Measurements from ENCODE around the gene DDRGK1.

Gene DDRGK1

DNA sequence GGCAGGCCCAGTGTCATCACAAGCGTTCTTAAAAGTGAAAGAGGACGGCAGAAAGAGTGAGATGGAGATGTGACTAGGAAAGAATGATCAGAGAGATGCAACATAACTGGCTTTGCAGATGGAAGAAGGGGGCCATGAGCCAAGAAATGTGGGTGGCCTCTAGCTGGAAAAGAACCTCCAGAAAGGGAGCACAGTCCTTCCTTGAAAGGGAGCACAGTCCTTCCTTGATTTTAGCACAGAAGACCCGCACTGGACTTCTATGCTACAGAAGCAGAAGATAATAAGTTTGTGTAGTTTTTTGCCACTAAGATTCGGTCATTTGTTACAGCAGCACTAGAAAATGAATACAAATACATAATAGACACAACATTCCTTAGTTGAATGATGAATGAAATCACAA lies 24.2 kb downstream of the DDRGK1 start:
- no peak for DNase-seq

DNA sequence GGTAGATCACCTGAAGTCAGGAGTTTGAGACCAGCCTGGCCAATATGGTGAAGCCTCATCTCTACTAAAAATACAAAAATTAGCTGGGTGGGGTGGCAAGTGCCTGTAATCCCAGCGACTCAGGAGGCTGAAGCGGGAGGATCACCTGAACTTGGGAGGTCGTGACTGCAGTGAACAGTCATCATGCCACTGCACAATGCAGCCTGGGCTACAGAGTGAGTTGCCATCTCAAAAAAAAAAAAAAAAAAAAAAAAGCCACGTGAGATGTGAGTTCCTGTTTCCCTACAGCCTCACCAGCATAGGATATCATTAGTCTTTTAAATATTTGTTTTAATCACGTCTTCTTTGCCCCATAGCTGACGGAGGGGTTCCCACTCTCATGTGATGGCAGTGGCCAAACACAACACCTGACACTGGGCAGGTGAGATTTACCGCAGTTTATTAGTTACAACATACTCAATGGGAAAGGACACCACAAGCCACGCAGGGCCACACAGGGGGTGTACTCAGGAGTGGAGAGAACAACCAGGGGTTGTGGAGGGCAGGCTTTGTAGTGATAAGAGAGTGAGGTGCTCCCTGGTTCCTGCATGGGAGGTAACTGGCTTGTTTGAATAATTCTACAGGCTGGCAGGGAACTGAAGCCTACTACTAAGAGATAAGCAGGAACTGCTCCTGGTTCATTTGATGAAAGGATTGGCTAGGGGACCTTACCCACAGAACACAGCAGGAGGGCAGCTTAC lies 26.6 kb downstream of the DDRGK1 start:
- DNase-seq, result no peak

DNA sequence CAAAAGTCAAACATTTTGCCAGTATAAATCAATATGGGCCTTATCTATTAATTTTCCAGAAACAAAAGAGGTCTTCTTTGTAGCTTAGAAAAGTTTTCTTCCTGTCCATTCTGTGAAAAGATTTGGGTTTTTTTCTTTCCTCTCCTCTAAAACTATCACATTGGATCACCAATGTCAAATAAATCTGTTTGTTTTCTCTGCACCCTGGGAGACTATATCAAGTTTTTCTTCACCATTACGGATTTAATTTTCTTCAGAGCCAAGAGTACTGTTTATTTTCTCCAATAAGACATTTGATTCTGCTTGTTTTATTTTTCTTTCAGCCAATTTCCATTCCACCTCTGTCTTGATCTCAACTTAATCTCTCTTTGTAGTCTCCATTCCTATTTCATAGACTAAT lies 29.2 kb downstream of the DDRGK1 start:
- DNase-seq, result no peak

DNA sequence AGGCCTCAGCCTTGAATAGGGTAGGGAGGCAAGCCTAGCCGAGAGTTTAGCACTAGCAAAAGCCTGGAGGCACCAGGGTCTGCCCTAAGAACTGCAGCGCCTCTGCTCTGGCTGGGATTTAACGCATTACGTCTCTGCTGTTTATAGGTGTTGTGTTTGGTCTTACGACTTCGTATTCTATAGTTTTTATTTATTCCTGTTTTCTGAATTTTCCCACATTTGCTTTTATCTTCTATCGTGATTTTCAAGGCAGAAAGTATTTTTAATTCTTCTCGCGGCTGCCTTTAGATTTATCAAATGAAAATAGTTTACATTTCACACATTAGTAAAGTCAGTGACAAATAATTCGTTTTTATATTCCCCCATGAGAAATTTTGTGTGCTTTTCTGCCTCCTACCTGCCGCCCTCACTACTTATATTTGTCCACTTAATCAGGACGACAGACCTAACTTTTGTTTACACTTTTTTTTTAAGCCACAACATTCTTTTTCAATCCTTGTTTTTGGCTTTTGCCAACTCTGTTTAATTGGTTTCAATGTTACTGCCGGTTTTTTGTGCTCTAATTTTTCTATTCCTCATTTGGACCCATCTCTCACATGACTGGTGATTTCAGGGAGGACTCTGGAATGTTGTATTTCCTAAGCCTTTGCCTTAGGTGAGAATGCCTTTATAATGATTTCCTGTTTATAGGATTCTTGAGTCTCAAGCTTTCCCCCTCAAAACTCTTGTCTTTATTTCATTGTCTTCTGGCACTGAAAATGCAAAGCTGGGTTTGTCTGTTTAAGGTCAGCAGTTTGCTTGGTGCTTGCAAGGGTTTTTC lies 29.8 kb downstream of the DDRGK1 start:
- peak; percentile 16 for DNase-seq

DNA sequence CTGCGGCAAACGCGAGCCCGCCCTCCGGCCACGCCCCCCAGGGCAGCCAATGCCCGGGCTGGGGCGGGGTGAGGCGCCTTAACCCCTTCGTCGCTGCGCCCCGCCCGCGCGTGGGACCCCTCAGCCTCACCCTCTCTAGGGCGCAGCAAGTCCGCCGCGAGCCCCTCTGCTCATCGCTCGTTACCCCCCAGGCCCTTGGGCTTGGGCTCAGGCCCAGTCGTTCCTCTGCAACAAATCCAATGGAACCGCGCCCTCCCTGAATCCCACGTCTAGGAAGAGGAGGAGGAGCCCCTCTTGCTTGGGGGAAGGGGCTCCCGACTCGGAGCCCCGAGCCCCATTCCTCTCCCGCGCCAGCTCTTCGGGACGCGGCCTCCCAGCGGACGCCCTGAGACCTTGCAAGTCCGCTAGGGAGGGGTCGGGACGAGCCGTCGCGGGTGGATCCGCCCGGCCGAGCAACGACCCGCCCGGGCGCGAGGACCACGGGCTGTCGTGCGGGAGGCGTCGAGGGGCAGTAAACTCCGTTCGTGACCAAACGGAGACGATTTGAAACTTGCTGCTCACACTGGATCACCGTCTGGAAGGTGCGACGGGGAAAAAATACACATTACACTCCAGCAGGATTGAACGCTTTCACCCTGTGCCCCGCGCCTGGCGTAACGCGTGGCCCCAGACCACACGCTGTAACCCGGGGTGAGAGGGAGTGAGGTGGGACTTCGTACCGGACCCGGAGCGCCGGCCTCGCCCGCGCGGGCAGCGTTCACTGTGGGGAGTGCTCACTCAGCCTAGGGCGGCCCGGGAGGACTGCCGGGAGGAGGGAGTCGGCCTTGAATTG lies 30.7 kb downstream of the DDRGK1 start:
- peak; percentile 96 for DNase-seq

DNA sequence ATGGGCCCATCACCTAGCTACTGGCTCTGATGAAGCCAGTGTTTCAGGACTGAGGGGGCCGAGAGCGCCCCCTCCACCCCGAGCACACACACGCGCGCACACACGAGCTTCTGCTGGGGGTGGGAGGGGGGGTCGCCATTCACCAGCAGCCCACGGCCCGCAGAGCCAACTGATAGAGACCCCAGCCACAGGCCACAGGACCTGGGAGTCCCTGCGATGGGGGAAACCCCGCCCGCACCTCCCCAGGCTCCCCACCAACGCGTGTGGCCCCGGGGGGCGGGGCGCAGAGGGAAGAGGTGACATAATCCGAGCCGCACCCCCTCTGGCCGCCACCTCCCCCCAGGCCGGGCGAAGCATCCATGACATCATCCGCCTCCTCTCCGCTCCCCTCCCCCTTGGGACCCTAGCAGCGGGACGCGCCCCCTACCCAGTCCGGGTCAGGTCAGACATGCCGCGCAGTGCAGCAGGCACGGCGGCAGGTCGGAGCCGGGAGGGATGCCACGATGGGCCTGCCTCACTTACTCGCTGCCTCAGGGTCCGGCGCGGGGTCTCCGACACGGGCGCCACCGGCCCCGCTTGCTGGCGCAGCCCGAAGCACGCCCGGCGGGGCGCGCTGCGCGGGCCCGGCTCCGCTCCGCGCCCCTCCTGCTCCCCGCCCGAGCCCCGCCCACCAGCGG lies 31.4 kb downstream of the DDRGK1 start, which contains the start of gene LZTS3:
Gene LZTS3, minus strand, starts transcription at position 617 of the 677 bp plus-strand sequence. CDS start 6,386 bp downstream, outside the sequence.
- DNase-seq, result peak; percentile 90

DNA sequence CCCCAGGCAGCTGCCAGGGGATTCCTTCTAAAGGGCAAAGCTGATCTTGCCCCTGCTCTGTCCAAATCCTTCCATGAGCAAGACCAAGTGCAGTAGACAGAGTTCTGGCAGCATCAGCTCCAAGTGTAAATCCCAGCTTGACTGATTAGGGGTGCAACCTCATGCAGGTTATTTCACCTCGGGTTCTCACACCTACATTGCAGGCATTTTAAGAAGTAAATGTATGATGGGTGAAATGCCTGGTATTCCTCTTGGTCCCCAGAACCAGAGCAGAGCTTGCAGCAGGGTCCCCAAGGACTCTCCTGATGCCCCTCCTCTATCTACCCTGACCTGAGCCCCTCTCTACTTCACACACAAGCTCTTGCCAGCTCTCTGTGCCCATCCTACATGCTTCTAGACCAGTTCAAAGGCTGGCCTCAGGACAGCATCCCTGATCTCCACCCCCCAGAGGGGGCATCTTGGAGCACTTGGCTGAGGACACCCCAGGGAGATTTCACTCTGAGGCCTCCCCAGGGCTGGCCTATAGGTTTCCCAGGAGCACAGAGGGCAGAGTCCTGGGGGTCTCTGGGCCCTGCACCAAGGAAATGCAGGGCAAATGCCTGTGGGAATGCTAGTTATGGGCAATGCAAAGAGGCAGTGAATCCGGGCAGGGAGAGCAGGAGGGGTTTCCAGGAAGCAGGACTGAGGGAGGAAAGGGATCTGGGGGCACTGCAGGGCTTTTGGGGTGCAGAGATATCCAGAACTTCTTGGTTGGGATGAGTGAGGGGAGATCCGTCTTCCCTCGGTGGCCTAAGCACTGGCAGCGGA lies 32.2 kb downstream of the DDRGK1 start:
- no peak for DNase-seq

DNA sequence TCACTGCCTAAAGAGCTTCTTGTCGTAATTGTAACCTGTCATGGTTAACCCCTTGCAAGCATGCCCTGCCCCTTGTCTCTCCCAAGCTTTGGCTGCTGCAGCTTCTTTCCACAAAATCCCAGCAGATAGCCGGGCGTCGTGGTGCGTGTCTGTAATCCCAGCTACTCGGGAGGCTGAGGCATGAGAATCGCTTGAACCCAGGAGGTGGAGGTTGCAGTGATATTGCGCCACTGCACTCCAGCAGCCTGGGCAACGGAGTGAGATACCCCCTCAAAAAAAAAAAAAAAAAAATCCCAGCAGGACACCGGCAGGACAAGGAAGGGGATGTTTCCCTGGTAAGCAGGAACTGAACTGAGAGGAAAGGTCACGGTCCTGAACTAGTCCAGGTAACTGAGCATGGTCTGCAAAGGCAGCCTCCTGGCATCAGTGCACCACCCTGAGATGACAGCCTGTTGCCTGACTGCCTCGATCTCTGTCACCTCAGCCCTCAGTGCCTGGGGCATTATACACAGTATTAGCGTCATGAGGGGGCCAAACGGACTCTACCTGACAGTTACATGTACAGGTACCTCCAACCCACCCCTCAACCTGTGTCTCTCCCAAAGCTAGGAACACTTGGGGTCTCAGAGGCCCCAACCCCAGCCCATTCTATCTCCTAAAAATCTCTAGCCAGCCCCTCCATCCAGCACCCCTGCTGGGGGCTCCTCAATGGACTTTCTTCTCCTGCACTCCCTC lies 32.9 kb downstream of the DDRGK1 start:
- no peak for DNase-seq

DNA sequence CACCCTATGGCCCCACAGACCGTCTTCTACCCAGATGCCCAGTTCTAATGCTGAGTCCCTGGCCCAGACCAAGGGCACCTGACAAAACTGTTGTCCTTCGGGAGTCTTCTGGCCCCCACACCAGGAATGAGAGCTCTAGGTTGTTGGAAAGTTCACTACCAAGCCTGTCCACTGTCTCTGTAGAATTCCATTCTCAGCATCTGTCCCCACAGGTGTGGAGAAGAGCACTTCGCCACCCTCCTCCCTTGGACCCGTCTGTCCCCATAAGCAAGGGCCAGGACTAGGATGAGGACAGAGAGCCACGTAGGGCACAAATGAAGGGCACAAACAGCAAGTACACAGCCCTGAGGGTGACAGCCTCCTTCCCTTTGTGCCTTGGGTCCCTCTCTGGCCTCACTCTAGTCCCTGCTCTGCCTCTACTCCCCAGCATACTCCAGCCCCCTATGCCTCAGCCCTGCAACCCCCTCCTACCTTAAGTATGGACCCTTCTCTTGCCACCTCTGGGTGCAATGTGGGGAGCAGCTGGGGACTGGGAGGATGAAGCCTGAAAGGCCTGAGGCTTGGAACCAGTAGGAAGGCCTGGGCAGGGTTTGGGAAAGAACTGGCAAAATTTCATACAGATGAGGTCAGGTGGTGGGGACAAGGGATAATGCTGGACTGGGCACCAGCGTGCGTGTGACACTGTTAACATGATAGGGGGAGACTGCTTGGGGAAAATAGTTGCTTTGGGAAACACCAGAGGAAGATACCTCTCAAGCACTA lies 35.5 kb downstream of the DDRGK1 start:
- no peak for DNase-seq

DNA sequence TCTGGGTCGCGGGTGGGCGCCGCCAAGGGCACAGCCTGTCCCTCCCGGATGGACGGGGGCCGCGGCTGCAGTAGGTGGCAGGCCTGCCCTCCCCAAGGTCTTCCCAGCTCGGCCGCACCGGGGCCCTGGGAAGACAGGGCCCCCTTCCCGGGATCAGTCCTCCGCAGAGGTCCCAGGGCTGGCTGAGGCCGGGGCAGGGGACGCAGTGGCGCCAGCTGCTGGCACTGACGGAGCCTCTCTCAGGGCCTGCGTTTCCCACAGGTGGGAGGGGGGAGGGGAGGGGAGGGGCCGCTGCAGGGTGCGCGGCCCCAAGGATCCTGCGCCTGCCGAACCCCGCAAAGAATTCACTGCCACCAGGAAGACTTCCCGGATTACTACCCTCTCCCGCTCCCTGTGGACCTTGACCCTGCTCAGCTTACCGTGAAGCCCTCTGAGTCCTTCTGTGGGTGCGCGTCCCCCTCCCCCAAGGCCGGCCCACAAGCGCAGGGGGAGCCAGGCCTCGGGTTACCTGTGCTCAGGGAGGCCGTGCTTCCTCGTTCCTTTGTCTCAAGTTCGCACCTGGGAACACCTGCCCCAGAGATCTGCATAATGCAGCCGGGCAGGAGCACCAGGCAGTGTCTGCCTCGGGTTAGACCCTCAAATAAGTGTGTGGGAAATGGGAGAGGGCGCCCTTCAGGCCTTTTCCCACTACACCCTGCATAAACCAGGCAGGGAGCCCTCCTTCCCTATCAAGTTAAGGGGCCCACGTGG lies 36.2 kb downstream of the DDRGK1 start:
- no peak for DNase-seq

DNA sequence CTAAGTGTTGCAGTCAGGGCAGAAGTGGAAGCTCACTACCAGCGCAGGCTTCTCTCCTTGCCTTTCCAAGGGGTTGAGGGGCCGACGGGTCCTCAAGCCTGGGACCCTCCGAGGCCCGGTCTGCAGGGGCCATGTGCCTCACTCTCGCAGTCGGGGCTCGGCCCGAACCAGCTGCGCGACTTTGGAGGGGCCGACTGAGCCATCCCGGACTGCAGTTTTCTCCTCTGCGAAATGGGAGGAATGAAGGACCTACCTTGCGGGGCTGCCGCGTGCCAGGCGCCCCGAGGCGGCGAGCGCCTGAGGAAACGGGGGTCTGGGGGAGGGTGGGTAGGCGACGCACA lies 36.8 kb downstream of the DDRGK1 start:
- no peak for DNase-seq

DNA sequence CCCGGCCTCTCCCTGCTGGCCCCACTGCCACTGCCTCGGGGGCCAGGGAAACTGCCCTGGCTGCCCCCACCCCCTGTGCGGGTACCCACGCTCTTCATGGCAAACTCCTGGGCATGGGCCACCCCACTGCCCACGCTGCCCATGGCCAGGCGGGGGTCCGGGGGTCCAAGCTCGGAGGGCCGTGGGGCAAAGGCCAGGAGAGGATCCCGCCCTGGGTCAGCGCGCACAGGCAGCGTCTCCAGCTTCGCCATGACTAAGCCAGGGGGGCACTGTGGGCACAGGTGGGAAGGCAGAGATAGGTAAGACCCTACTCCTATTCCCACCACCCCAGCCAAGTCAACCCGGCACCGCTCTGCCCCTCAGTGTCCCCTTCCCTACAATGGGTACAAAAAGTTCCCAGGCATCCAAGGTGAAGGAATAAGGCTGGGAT lies 37.6 kb downstream of the DDRGK1 start:
- no peak for DNase-seq

DNA sequence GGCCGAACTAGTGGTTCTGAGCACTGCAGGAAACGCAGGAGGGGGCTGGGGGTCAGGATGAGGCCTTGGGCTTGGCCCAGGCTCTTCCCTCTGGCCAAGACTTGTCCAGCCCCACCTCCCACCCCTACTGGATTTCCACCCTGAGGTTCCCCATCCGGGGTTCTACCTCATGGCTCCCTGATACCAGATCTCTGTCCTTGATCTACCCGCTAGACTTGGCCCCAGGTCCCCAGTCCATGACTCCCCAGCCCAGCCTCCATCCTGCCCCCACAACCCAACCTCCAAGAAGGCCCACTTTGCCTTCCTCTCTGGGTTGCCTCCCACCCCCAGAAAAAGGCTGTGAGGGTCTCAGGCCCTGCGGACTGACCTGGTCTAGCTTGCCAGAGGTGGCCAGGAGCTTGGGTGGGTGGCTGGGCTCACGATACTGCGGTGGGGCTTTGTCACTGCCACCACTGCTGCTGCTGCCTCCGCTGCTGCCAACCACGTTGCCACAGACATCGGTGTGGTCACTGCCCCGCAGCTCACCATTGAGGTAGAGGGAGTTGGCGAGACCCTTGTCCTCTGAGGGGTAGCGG lies 38.1 kb downstream of the DDRGK1 start:
- no peak for DNase-seq

DNA sequence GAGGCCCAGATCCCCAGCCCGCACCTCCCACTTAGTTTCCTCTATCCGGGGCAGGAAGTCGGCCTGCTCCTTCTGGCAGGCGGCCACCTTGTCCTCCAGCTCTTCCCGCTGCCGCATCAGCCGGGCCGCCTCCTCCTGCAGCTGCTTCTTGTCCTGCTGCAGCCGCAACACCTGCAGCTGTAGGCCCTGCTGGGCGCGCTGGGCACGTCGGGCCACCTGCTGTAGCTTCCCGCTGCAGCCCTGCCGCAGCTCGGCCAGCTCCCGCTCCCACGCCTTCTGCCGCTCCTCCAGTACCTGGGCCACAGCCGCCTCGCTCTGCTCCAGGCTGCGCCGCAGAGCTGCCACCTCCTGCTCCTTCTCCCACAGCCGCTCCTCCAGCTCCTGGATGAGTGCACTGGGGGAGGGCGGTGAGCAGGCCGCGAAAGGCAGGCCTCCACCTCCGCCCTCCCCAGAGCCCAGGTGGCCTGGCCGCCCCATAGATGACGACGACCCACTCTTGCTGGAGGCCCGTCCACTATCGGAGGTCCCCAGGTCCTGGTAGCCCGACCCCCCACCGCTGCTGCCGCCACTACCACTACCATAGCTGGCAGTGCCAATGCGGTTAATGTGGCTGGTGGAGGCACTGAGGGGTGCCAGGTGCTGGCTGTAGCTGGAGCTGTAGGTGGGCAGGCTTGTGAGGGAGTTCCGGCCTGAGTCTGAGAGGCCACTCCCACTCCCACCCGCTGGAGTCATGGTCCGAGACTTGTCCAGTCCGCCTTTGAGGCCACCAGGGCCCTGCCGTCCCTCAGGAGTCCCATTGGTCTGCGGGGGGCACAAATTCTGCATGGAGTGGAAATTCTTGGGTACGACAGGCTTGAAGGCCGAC lies 38.8 kb downstream of the DDRGK1 start:
- peak; percentile 86 for DNase-seq

DNA sequence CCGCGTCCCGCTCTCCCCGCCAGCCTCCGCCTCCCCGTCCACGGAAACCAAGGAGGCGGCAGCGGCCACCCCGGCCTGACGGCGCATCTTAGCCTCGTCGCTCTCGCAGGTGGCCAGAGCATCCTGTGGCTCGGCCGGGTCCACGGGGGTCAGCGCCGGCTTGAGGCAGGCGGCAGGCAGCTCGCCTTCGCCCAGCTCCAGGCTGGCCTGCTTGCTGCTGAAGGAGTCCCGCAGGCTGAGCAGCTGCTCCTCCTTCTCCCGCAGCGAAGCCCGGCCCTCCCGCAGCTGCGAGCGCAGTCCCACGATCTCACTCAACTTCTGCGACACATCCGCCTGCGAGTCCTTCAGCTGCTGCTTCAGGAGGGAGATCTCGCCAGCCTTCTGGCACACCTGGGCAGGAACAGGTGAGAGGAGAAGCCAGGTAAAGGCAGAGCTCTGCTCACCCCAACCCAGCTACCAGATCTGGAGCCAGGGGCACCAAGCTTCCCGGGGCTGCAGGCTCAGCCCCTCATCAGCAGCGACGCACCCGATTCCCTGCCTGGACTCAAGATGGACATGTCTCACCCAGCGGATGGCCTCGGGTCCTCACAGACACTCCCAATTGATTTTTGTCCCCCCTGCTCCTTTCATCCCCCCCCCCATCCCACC lies 39.6 kb downstream of the DDRGK1 start:
- DNase-seq, result peak; percentile 23

DNA sequence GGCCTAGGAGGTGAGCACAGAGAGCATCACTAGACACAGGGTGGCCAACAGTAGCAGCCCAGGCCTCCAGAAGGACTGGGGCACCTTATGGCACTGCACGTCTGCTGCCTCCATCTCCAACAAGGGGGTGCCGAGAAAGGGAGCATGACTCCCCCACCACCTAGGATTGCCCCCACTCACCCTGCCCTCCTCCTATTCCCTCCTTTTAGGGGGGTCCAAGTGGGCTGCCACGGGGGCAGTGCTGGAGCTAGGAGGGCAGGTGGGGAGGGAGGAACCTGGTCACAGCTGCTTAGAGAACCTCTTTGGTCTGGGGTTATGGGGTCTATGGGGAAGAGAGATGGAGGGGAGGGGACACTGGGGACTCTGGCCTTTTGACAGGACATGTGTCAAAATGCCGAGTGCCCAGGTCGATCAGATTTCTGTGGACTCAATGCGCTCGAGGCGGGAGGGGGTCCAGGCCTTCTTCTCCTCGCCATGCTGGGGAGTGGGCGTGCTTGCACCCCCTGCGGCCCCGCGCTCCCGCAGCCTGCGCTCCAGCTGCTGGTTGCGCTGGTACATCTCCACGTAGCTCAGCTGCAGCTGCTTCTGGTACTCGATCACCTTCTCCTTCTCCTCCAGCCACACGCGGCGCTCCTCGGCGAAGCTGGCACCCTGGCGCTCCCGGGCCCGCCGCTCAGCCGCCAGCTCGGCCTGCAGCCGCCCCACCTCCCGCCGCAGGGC lies 40.3 kb downstream of the DDRGK1 start:
- no peak for DNase-seq

All from NCI-H2171 (cell line).